Activated CD8-positive, alpha-beta memory T cell treated with anti-CD3 and anti-CD28 coated beads, Interleukin-2, amount 10 ng/mL, durations not matched to agents 7 days and 5 days (primary cell): ENCODE measurements around the gene AKAP17A. TPM values are rescaled to one million over a fixed set of nuclear protein-coding genes. Genes with fewer than 3 reads are reported as not detected.
A peak's percentile ranks its signal among the peaks of the same experiment; 100 is the strongest.
"Not testable (repeated sequence)": the region's sequence is repeated elsewhere in the genome, so short reads cannot be mapped to it uniquely, and the experiment has no call there.

Source experiments
- ATAC-seq: fragments of 150-1000 bp; cut with Tn5 transposase; one replicate; pipeline ENCODE4 v1.10.0; 2021; ENCODE audit warnings: moderate library complexity
- CTCF ChIA-PET: fragments of 350-600 bp; sonication (Branson Sonifier 250); formaldehyde crosslinking; loops from one replicate; lab custom pipeline; 2021; ENCODE audit warnings: antibody characterized with exemption; lab: Charles Lee
- DNase-seq: peaks from one replicate; pipeline ENCODE4 v3.0.0-alpha.2; 2020
- H3K27ac Mint-ChIP-seq: one replicate; pipeline ENCODE4 v1.8.0; 2021; ENCODE audit warnings: mild to moderate bottlenecking, mixed read lengths
- H3K27me3 Mint-ChIP-seq: one replicate; pipeline ENCODE4 v1.8.0; 2021; ENCODE audit warnings: mixed read lengths
- H3K36me3 Mint-ChIP-seq: one replicate; pipeline ENCODE4 v1.8.0; 2021; ENCODE audit warnings: mild to moderate bottlenecking, mixed read lengths
- H3K4me1 Mint-ChIP-seq: one replicate; pipeline ENCODE4 v1.8.0; 2021; ENCODE audit warnings: mixed read lengths
- H3K4me3 Mint-ChIP-seq: one replicate; pipeline ENCODE4 v1.8.0; 2021; ENCODE audit warnings: mild to moderate bottlenecking, moderate library complexity, mixed read lengths
- H3K9me3 Mint-ChIP-seq: one replicate; pipeline ENCODE4 v1.8.0; 2022; ENCODE audit warnings: low read depth, mixed read lengths
- total RNA-seq, 2 experiments: library from RNA; stranded (reverse); gene quantifications; one replicate each; pipeline ENCODE4 v1.2.3, GENCODE V29; 2021

Gene AKAP17A
- 10 to 100 TPM; 83.9 to 88.8 TPM for total RNA-seq

GRCh38 chrX:1591102-1591862, at the start of gene AKAP17A:
AKAP17A (plus strand) TSS chrX:1591604; CDS start chrX:1593463, 1,859 bp downstream.
- Mint-ChIP-seq H3K27ac (peak within 1 kb of the TSS; percentile 91), H3K4me3 (peak within 1 kb of the TSS; percentile 84), H3K9me3 (no peaks in the 10 kb centered on the region), H3K27me3 (no peaks in the 10 kb centered on the region), H3K36me3 (peaks cover 28% of the 10 kb centered on the region), H3K4me1 (peaks cover 33% of the 10 kb centered on the region)
- DNase-seq (peak; percentile 97), ATAC-seq (peak; percentile 89)
- CTCF ChIA-PET, result no interaction called here

- CTCF ChIA-PET, result no interaction called here
- Mint-ChIP-seq H3K4me3 (no peak overlapping the region), H3K4me1 (peaks cover 9% of the 10 kb centered on the region), H3K36me3 (peaks cover 7% of the 10 kb centered on the region), H3K27ac (no peak overlapping the region), H3K27me3 (no peaks in the 10 kb centered on the region), H3K9me3 (no peaks in the 10 kb centered on the region)
- DNase-seq, result peak; percentile 5
- no peak for ATAC-seq
These were observed 48.2 kb upstream of the AKAP17A start for GRCh38 chrX:1542994-1543725.

- DNase-seq (peak; percentile 40), ATAC-seq (no peak)
- H3K36me3 Mint-ChIP-seq, result peaks cover 9% of the 10 kb centered on the region
- H3K9me3 Mint-ChIP-seq, result peaks cover 2% of the 10 kb centered on the region
- H3K4me3 Mint-ChIP-seq, result no peak overlapping the region
- H3K4me1 Mint-ChIP-seq, result peaks cover 3% of the 10 kb centered on the region
- no peaks in the 10 kb centered on the region for H3K27me3 Mint-ChIP-seq
- CTCF ChIA-PET, result no interaction called here
- peak overlapping the region; percentile 2 for H3K27ac Mint-ChIP-seq
These were observed 45.5 kb upstream of the AKAP17A start for GRCh38 chrX:1545776-1546408.

GRCh38 chrX:1546691-1547251, 44.6 kb upstream of the AKAP17A start:
- Mint-ChIP-seq H3K4me1 (peaks cover 6% of the 10 kb centered on the region), H3K4me3 (no peak overlapping the region), H3K27ac (peak overlapping the region; percentile 42), H3K9me3 (peaks cover 2% of the 10 kb centered on the region), H3K36me3 (peaks cover 9% of the 10 kb centered on the region), H3K27me3 (peaks cover 2% of the 10 kb centered on the region)
- peak; percentile 31 for DNase-seq
- no peak for ATAC-seq
- CTCF ChIA-PET, result no interaction called here

GRCh38 chrX:1551959-1552546, 39.4 kb upstream of the AKAP17A start:
- peaks cover 6% of the 10 kb centered on the region for H3K9me3 Mint-ChIP-seq
- H3K4me1 Mint-ChIP-seq, result peaks cover 24% of the 10 kb centered on the region
- no peak overlapping the region for H3K4me3 Mint-ChIP-seq
- H3K27ac Mint-ChIP-seq, result no peak overlapping the region
- no peak for DNase-seq
- no peak for ATAC-seq
- CTCF ChIA-PET, result no interaction called here
- peaks cover 4% of the 10 kb centered on the region for H3K27me3 Mint-ChIP-seq
- peaks cover 8% of the 10 kb centered on the region for H3K36me3 Mint-ChIP-seq

GRCh38 chrX:1554469-1555210, 36.8 kb upstream of the AKAP17A start:
- H3K4me1 Mint-ChIP-seq, result peaks cover 24% of the 10 kb centered on the region

GRCh38 chrX:1555370-1555769, 36.0 kb upstream of the AKAP17A start:
- H3K4me1 Mint-ChIP-seq, result peaks cover 24% of the 10 kb centered on the region
- peak overlapping the region; percentile 21 for H3K4me3 Mint-ChIP-seq
- peak; percentile 16 for DNase-seq
- H3K36me3 Mint-ChIP-seq, result peaks cover 9% of the 10 kb centered on the region
- CTCF ChIA-PET, result no interaction called here
- peak; percentile 4 for ATAC-seq
- H3K27me3 Mint-ChIP-seq, result peaks cover 4% of the 10 kb centered on the region
- peaks cover 4% of the 10 kb centered on the region for H3K9me3 Mint-ChIP-seq
- peak overlapping the region; percentile 85 for H3K27ac Mint-ChIP-seq

More at GRCh38 chrX:1554469-1555210, 36.8 kb upstream of the AKAP17A start:
- peak overlapping the region; percentile 21 for H3K4me3 Mint-ChIP-seq
- peaks cover 4% of the 10 kb centered on the region for H3K27me3 Mint-ChIP-seq
- peak; percentile 68 for DNase-seq
- CTCF ChIA-PET, result no interaction called here
- ATAC-seq, result peak; percentile 87
- peak overlapping the region; percentile 85 for H3K27ac Mint-ChIP-seq
- peaks cover 9% of the 10 kb centered on the region for H3K36me3 Mint-ChIP-seq
- peaks cover 4% of the 10 kb centered on the region for H3K9me3 Mint-ChIP-seq

GRCh38 chrX:1557442-1557841, 34.0 kb upstream of the AKAP17A start:
- peaks cover 30% of the 10 kb centered on the region for H3K4me1 Mint-ChIP-seq
- ATAC-seq, CTCF ChIA-PET, H3K27ac Mint-ChIP-seq, H3K36me3 Mint-ChIP-seq, H3K4me3 Mint-ChIP-seq, H3K27me3 Mint-ChIP-seq, H3K9me3 Mint-ChIP-seq: not testable (repeated sequence)
- DNase-seq, result peak; percentile 3

- CTCF ChIA-PET, result no interaction called here
- H3K4me1 Mint-ChIP-seq, result peaks cover 28% of the 10 kb centered on the region
- DNase-seq, result peak; percentile 31
- peaks cover 4% of the 10 kb centered on the region for H3K9me3 Mint-ChIP-seq
- H3K36me3 Mint-ChIP-seq, result peaks cover 9% of the 10 kb centered on the region
- no peak overlapping the region for H3K27ac Mint-ChIP-seq
- no peaks in the 10 kb centered on the region for H3K27me3 Mint-ChIP-seq
- no peak for ATAC-seq
- no peak overlapping the region for H3K4me3 Mint-ChIP-seq
These were observed 32.5 kb upstream of the AKAP17A start for GRCh38 chrX:1558761-1559468.

- Mint-ChIP-seq H3K27me3 (no peaks in the 10 kb centered on the region), H3K4me1 (peaks cover 24% of the 10 kb centered on the region), H3K4me3 (no peak overlapping the region), H3K9me3 (no peaks in the 10 kb centered on the region), H3K36me3 (peaks cover 4% of the 10 kb centered on the region), H3K27ac (peak overlapping the region; percentile 15)
- CTCF ChIA-PET, result no interaction called here
- DNase-seq, result no peak
- ATAC-seq, result no peak
These were observed 30.2 kb upstream of the AKAP17A start for GRCh38 chrX:1561164-1561563.

- CTCF ChIA-PET, H3K27ac Mint-ChIP-seq, H3K4me3 Mint-ChIP-seq, H3K36me3 Mint-ChIP-seq, DNase-seq, H3K9me3 Mint-ChIP-seq, H3K27me3 Mint-ChIP-seq, ATAC-seq: not testable (repeated sequence)
- H3K4me1 Mint-ChIP-seq, result peaks cover 24% of the 10 kb centered on the region
These were observed 27.3 kb upstream of the AKAP17A start for GRCh38 chrX:1564077-1564476.
